Neural progenitor cell (in vitro differentiated cells): ENCODE data around the gene EFNA5. TPM values are rescaled to one million over a fixed set of nuclear protein-coding genes. Genes with fewer than 3 reads are reported as not detected.
A peak's percentile ranks its signal among the peaks of the same experiment; 100 is the strongest.

Source experiments
- DNase-seq: peaks from one replicate; pipeline ENCODE4 v3.0.0-alpha.2; 2016; ENCODE audit warnings: low spot score
- H2AFZ ChIP-seq: fragments of 200-600 bp; sonication (generic); replicated peaks from 2 replicates; pipeline ENCODE4 v1.6.1; 2016; ENCODE audit warnings: antibody characterized with exemption
- H3F3A ChIP-seq: fragments of 200-600 bp; sonication (generic); 2 replicates; pipeline ENCODE4 v1.6.1; 2016; ENCODE audit warnings: antibody characterized with exemption, low read depth
- H3K27ac ChIP-seq: fragments of 200-600 bp; sonication (generic); 2 replicates; pipeline ENCODE4 v1.5.1; 2016; ENCODE audit warnings: mild to moderate bottlenecking
- H3K27me3 ChIP-seq: fragments of 200-600 bp; sonication (generic); 2 replicates; pipeline ENCODE4 v1.6.1; 2016; ENCODE audit warnings: mild to moderate bottlenecking, moderate library complexity
- H3K36me3 ChIP-seq: fragments of 200-600 bp; sonication (generic); 2 replicates; pipeline ENCODE4 v1.5.1; 2016
- H3K4me1 ChIP-seq: fragments of 200-600 bp; sonication (generic); 2 replicates; pipeline ENCODE4 v1.6.1; 2016; ENCODE audit warnings: mixed run types
- H3K4me2 ChIP-seq: fragments of 200-600 bp; sonication (generic); 2 replicates; pipeline ENCODE4 v1.6.1; 2016
- H3K4me3 ChIP-seq: fragments of 200-600 bp; sonication (generic); 2 replicates; pipeline ENCODE4 v1.5.1; 2016
- H3K79me2 ChIP-seq: fragments of 200-600 bp; sonication (generic); 2 replicates; pipeline ENCODE4 v1.6.1; 2016; ENCODE audit warnings: low read depth
- H3K9ac ChIP-seq: fragments of 200-600 bp; sonication (generic); 2 replicates; pipeline ENCODE4 v1.6.1; 2016
- H3K9me3 ChIP-seq: fragments of 200-600 bp; sonication (generic); 2 replicates; pipeline ENCODE4 v1.5.1; 2016; ENCODE audit warnings: low read depth
- H4K20me1 ChIP-seq: fragments of 200-600 bp; sonication (generic); 2 replicates; pipeline ENCODE4 v1.6.1; 2016; ENCODE audit warnings: low read depth
- H3K27ac Mint-ChIP-seq: 3 replicates; pipeline ENCODE4 v1.8.0; 2021; ENCODE audit warnings: mixed read lengths
- H3K27me3 Mint-ChIP-seq: 2 replicates; pipeline ENCODE4 v1.8.0; 2022; ENCODE audit warnings: low read depth, mild to moderate bottlenecking, inconsistent platforms, moderate library complexity, mixed read lengths; ENCODE audit not compliant: insufficient read depth
- H3K36me3 Mint-ChIP-seq: 3 replicates; pipeline ENCODE4 v1.8.0; 2021; ENCODE audit warnings: mixed read lengths
- H3K4me1 Mint-ChIP-seq: 3 replicates; pipeline ENCODE4 v1.8.0; 2021; ENCODE audit warnings: mixed read lengths
- H3K4me3 Mint-ChIP-seq: 3 replicates; pipeline ENCODE4 v1.8.0; 2021; ENCODE audit warnings: mild to moderate bottlenecking, moderate library complexity, mixed read lengths
- H3K9me3 Mint-ChIP-seq: 3 replicates; pipeline ENCODE4 v1.8.0; 2020; ENCODE audit warnings: mixed read lengths
- CTCF ChIP-seq: fragments of 200-600 bp; sonication (generic); IDR thresholded peaks from 2 replicates; pipeline ENCODE4 v1.5.1; 2017; ENCODE audit warnings: antibody characterized with exemption, mild to moderate bottlenecking
- EZH2 ChIP-seq: fragments of 200-600 bp; sonication (generic); IDR thresholded peaks from 2 replicates; pipeline ENCODE4 v1.6.1; 2017; ENCODE audit warnings: antibody characterized with exemption, mild to moderate bottlenecking, moderate library complexity
- EZH2phosphoT487 ChIP-seq: fragments of 200-600 bp; sonication (generic); IDR thresholded peaks from 2 replicates; pipeline ENCODE4 v1.6.1; 2017; ENCODE audit warnings: antibody characterized with exemption
- total RNA-seq: library from RNA; depleted of rRNA; stranded (reverse); fragments of >200 nt; gene quantifications from 2 replicates; pipeline ENCODE4 v1.2.3, GENCODE V29; 2015; ENCODE audit warnings: low replicate concordance

Gene EFNA5
- total RNA-seq, 1 donor from 2014 or later, result 105 TPM

DNA sequence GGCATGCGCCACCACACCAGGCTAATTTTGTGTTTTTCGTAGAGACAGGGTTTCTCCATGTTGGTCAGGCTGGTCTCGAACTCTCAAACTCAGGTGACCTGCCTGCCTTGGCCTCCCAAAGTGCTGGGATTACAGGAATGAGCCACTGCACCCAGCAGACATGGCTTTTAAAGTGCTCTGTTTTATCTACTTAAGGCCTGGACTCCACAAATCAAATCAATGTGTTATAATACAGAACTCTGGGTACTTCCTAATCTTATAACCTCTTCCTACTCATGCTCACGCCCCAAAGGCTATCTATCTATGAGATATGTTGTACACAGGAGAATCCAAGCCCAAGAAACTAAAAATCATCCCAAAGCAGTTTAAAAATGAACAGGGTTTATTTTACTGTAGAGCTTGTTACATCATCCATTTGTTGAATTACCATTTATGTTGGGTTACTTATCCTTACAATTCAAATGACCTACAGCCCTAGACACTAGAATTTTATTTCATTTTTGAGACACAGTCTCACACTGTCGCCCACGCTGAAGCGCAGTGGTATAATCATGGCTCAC lies 155.1 kb downstream of the EFNA5 start:
- Histone ChIP-seq H3K9me3 (no peaks in the 10 kb centered on the region), H3K27ac (no peak overlapping the region), H2AFZ (no peak overlapping the region), H3F3A (peaks cover 63% of the 10 kb centered on the region), H3K4me1 (peaks cover 72% of the 10 kb centered on the region), H3K4me2 (no peak overlapping the region), H3K4me3 (no peak overlapping the region), H3K79me2 (peaks cover 100% of the 10 kb centered on the region), H3K9ac (no peak overlapping the region), H3K36me3 (peaks cover 8% of the 10 kb centered on the region), H4K20me1 (peaks cover 100% of the 10 kb centered on the region), H3K27me3 (no peaks in the 10 kb centered on the region)
- Mint-ChIP-seq H3K4me3 (no peak overlapping the region), H3K9me3 (no peaks in the 10 kb centered on the region), H3K4me1 (peaks cover 86% of the 10 kb centered on the region), H3K27ac (peak overlapping the region; percentile 50), H3K27me3 (no peaks in the 10 kb centered on the region), H3K36me3 (peaks cover 9% of the 10 kb centered on the region)
- TF ChIP-seq CTCF, result no peak
- no peak for TF ChIP-seq EZH2phosphoT487
- no peak for TF ChIP-seq EZH2
- DNase-seq, result no peak

GRCh38 chr5:107514305-107514704 lies 156.4 kb downstream of the EFNA5 start:
- H3F3A ChIP-seq, result peaks cover 51% of the 10 kb centered on the region
- no peak overlapping the region for H3K9ac ChIP-seq
- H3K27ac ChIP-seq, result peak overlapping the region; percentile 88
- no peak overlapping the region for H2AFZ ChIP-seq
- H3K4me3 ChIP-seq, result no peak overlapping the region
- H3K36me3 Mint-ChIP-seq, result peaks cover 9% of the 10 kb centered on the region
- TF ChIP-seq EZH2phosphoT487 (no peak), CTCF (no peak)
- H3K79me2 ChIP-seq, result peaks cover 100% of the 10 kb centered on the region
- no peaks in the 10 kb centered on the region for H3K9me3 ChIP-seq
- H3K9me3 Mint-ChIP-seq, result no peaks in the 10 kb centered on the region
- H4K20me1 ChIP-seq, result peaks cover 100% of the 10 kb centered on the region
- H3K4me3 Mint-ChIP-seq, result no peak overlapping the region
- peak overlapping the region; percentile 58 for H3K27ac Mint-ChIP-seq
- no peaks in the 10 kb centered on the region for H3K27me3 ChIP-seq
- no peak for DNase-seq
- peaks cover 8% of the 10 kb centered on the region for H3K36me3 ChIP-seq
- peak overlapping the region; percentile 77 for H3K4me2 ChIP-seq
- H3K27me3 Mint-ChIP-seq, result no peaks in the 10 kb centered on the region
- peaks cover 59% of the 10 kb centered on the region for H3K4me1 ChIP-seq
- peaks cover 78% of the 10 kb centered on the region for H3K4me1 Mint-ChIP-seq

DNA sequence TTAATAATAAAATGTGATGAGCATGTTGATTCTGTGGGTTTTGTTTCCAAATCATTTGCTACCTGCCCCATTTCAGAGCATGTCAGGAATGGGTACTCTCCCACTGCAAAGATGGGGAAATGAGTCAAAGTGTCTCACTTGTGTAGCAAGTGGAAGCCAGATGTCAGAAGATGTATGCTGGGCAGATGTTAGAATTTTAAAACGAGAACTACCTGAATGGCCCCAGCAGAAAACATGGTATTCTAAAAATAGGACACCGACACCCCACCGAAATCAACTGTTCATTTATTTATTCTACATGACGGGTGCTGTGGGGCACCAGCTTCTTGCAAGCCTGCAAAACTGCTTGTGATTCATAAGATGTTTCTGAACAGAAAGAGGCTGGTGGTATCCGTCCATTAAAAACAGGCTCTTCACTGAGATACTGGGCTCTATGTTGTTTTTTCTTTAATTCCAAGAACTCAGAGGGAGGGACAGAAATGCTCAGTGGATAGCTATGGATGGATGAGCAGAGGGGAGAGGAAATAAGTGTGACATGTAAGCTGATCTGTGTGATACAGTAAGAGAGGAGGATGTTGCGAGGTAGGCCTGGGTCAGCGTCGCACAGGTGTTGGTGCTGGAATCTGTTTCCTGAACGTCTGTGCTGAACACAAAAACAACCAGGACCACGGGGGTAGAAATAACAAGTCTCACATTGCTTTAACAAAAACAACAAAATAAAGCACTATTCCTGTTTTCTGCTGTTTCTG lies 157.2 kb downstream of the EFNA5 start:
- H4K20me1 ChIP-seq, result peaks cover 100% of the 10 kb centered on the region
- H3K4me3 ChIP-seq, result no peak overlapping the region
- no peak for TF ChIP-seq CTCF
- no peak for TF ChIP-seq EZH2
- no peak for TF ChIP-seq EZH2phosphoT487
- peaks cover 9% of the 10 kb centered on the region for H3K36me3 Mint-ChIP-seq
- peaks cover 100% of the 10 kb centered on the region for H3K79me2 ChIP-seq
- H3K36me3 ChIP-seq, result peaks cover 8% of the 10 kb centered on the region
- peaks cover 48% of the 10 kb centered on the region for H3F3A ChIP-seq
- H3K9me3 Mint-ChIP-seq, result no peaks in the 10 kb centered on the region
- no peaks in the 10 kb centered on the region for H3K9me3 ChIP-seq
- no peak overlapping the region for H3K4me3 Mint-ChIP-seq
- H3K4me2 ChIP-seq, result peak overlapping the region; percentile 77
- peaks cover 54% of the 10 kb centered on the region for H3K4me1 ChIP-seq
- H2AFZ ChIP-seq, result no peak overlapping the region
- peak overlapping the region; percentile 82 for H3K27ac Mint-ChIP-seq
- no peaks in the 10 kb centered on the region for H3K27me3 ChIP-seq
- H3K4me1 Mint-ChIP-seq, result peaks cover 70% of the 10 kb centered on the region
- no peaks in the 10 kb centered on the region for H3K27me3 Mint-ChIP-seq
- peak overlapping the region; percentile 88 for H3K27ac ChIP-seq
- no peak overlapping the region for H3K9ac ChIP-seq
- no peak for DNase-seq
